ENCODE data around the gene NEDD9. TPM values are rescaled to one million over a fixed set of nuclear protein-coding genes. Genes with fewer than 3 reads are reported as not detected.

The NEDD9 gene
- total RNA-seq, 1 experiment from 2014 or later = 0.17 TPM

- Histone ChIP-seq H4K20me1 (ENCODE audit: insufficient read depth) (no peaks in the 10 kb centered on the region), H3K4me1 (ENCODE audit: control insufficient read depth in 1 of 2, insufficient read depth in 2 of 2, low read length in 2 of 2) (no peaks in the 10 kb centered on the region), H3K36me3 (ENCODE audit: control insufficient read depth in 1 of 2, insufficient read depth in 2 of 2, low read length in 2 of 2) (no peaks in the 10 kb centered on the region), H3K27ac (ENCODE audit: low read depth, low read length) (no peak overlapping the region), H2AFZ (ENCODE audit: low read depth, low read length, poor library complexity, severe bottlenecking) (no peak overlapping the region), H3K9me2 (ENCODE audit: insufficient read depth) (no peaks in the 10 kb centered on the region), H3K27me3 (ENCODE audit: insufficient read depth, low read length) (no peaks in the 10 kb centered on the region; the same call in 1 of the 2 replicates), H3K4me2 (ENCODE audit: low read length) (no peak overlapping the region), H3K9me3 (ENCODE audit: control insufficient read depth in 1 of 2, insufficient read depth in 1 of 2, low read depth in 1 of 2, low read length in 2 of 2) (no peaks in the 10 kb centered on the region), H3K9ac (ENCODE audit: low read length) (no peak overlapping the region), H3K79me2 (ENCODE audit: insufficient read depth, low read length) (no peaks in the 10 kb centered on the region), H3K4me3 (replicated peaks in 1 of 2; ENCODE audit: low read depth in 1 of 2, low read length in 2 of 2) (no peak overlapping the region)
- ATAC-seq (no peak), DNase-seq (ENCODE audit: low read depth, low spot score) (no peak)
- BruUV-seq (replicated peaks) = no TSS peak
- TF ChIP-seq SIN3A (IDR thresholded peaks at IDR 0.05; ENCODE audit: low read depth) (no peak), ZFX (IDR thresholded peaks at IDR 0.05) (no peak), YY1 (IDR thresholded peaks at IDR 0.05; ENCODE audit: extremely low read depth, insufficient replicate concordance, low read depth, low read length) (no peak), SP1 (IDR thresholded peaks at IDR 0.05; ENCODE audit: low read depth) (no peak), ZBTB33 (IDR thresholded peaks at IDR 0.05; ENCODE audit: extremely low read depth, insufficient replicate concordance, low read length) (no peak), POLR2AphosphoS5 (IDR thresholded peaks at IDR 0.05; ENCODE audit: low read depth, low read length) (no peak), ATF3 (IDR thresholded peaks at IDR 0.05) (no peak), MAX (IDR thresholded peaks at IDR 0.05) (no peak), EZH2 (IDR thresholded peaks at IDR 0.05) (no peak), SRF (IDR thresholded peaks at IDR 0.05; ENCODE audit: low read depth) (no peak), CTCF (IDR thresholded peaks at IDR 0.05 in 2 of 3, conservative IDR thresholded peaks at IDR 0.05 in 1 of 3; ENCODE audit: borderline replicate concordance in 1 of 3, insufficient read depth in 1 of 3, low read depth in 2 of 3, low read length in 2 of 3) (no peak), FOSL1 (IDR thresholded peaks at IDR 0.05; ENCODE audit: low read depth) (no peak), EGR1 (IDR thresholded peaks at IDR 0.05; ENCODE audit: low read depth) (no peak)
- ChIA-PET POLR2A (no interaction called here), CTCF (interaction anchor here (1.0 kb wide), 1 partner anchor 8 kb away, joined by 3 read pairs; no protein-coding TSS in a partner anchor), RAD21 (ENCODE audit: low non-redundant PET in 1 of 2, low total read pairs in 2 of 2, uncharacterized antibody in 2 of 2, unreplicated experiment in 2 of 2) (no interaction called here)
- intact Hi-C loops (cut with micrococcal nuclease) = no loop called here
These were observed 41.7 kb downstream of the NEDD9 start for GRCh38 chr6:11190625-11191245.

All from HCT116 (cell line).